ENCODE data around the gene ALDH16A1.

Gene ALDH16A1

DNA sequence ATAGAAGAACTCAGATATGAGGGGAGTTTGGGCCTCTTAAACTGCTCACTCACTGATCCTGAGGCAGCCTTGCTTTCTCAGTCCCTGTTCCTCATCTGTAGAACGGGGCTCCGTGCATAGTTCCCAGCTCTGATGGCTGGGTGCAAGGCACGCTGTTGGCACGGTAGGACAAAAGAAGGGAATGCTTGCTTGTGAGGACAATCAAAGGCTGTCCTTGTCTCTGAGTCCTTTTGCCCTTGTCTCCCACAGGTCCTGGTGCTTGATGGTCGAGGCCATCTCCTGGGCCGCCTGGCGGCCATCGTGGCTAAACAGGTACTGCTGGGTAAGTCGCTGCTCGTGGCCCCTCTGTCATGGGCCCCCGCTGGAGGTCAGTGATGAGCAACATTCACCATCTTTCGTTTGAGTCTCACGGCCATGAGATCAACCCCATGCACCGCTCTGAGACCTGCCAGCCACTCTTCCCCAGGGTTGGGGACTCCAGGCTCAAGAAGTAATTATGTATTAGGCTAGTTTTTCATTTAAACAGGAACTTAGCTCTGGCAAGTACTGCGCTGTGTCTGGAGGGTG lies 36.7 kb downstream of the ALDH16A1 start:
- TF ChIP-seq GABPA (IDR thresholded peaks at IDR 0.05; ENCODE audit: low read depth) = no peak
- TF ChIP-seq SPI1 (IDR thresholded peaks at IDR 0.05; ENCODE audit: borderline replicate concordance, low read depth) = no peak
- peak; percentile 73 for TF ChIP-seq POLR2AphosphoS5 (IDR thresholded peaks at IDR 0.05; ENCODE audit: low read depth)
- TF ChIP-seq, protein P1, sequence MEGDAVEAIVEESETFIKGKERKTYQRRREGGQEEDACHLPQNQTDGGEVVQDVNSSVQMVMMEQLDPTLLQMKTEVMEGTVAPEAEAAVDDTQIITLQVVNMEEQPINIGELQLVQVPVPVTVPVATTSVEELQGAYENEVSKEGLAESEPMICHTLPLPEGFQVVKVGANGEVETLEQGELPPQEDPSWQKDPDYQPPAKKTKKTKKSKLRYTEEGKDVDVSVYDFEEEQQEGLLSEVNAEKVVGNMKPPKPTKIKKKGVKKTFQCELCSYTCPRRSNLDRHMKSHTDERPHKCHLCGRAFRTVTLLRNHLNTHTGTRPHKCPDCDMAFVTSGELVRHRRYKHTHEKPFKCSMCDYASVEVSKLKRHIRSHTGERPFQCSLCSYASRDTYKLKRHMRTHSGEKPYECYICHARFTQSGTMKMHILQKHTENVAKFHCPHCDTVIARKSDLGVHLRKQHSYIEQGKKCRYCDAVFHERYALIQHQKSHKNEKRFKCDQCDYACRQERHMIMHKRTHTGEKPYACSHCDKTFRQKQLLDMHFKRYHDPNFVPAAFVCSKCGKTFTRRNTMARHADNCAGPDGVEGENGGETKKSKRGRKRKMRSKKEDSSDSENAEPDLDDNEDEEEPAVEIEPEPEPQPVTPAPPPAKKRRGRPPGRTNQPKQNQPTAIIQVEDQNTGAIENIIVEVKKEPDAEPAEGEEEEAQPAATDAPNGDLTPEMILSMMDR (IDR thresholded peaks at IDR 0.05; ENCODE audit: insufficient read depth, low read length) = peak; percentile 60
- TF ChIP-seq, protein P2, sequence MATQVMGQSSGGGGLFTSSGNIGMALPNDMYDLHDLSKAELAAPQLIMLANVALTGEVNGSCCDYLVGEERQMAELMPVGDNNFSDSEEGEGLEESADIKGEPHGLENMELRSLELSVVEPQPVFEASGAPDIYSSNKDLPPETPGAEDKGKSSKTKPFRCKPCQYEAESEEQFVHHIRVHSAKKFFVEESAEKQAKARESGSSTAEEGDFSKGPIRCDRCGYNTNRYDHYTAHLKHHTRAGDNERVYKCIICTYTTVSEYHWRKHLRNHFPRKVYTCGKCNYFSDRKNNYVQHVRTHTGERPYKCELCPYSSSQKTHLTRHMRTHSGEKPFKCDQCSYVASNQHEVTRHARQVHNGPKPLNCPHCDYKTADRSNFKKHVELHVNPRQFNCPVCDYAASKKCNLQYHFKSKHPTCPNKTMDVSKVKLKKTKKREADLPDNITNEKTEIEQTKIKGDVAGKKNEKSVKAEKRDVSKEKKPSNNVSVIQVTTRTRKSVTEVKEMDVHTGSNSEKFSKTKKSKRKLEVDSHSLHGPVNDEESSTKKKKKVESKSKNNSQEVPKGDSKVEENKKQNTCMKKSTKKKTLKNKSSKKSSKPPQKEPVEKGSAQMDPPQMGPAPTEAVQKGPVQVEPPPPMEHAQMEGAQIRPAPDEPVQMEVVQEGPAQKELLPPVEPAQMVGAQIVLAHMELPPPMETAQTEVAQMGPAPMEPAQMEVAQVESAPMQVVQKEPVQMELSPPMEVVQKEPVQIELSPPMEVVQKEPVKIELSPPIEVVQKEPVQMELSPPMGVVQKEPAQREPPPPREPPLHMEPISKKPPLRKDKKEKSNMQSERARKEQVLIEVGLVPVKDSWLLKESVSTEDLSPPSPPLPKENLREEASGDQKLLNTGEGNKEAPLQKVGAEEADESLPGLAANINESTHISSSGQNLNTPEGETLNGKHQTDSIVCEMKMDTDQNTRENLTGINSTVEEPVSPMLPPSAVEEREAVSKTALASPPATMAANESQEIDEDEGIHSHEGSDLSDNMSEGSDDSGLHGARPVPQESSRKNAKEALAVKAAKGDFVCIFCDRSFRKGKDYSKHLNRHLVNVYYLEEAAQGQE (IDR thresholded peaks at IDR 0.05; ENCODE audit: insufficient replicate concordance, low read depth) = no peak
- peak in 1 of 2 experiments; percentile 67 for DNase-seq (ENCODE audit: low read depth in 1 of 2, low spot score in 1 of 2)
- Histone ChIP-seq H3K27me3 (ENCODE audit: insufficient read depth, poor library complexity, severe bottlenecking) (no peaks in the 10 kb centered on the region), H3K4me3 (replicated peaks; ENCODE audit: insufficient read depth, low read length) (peak overlapping the region; percentile 67), H3K27ac (replicated peaks) (peak overlapping the region; percentile 98)

DNA sequence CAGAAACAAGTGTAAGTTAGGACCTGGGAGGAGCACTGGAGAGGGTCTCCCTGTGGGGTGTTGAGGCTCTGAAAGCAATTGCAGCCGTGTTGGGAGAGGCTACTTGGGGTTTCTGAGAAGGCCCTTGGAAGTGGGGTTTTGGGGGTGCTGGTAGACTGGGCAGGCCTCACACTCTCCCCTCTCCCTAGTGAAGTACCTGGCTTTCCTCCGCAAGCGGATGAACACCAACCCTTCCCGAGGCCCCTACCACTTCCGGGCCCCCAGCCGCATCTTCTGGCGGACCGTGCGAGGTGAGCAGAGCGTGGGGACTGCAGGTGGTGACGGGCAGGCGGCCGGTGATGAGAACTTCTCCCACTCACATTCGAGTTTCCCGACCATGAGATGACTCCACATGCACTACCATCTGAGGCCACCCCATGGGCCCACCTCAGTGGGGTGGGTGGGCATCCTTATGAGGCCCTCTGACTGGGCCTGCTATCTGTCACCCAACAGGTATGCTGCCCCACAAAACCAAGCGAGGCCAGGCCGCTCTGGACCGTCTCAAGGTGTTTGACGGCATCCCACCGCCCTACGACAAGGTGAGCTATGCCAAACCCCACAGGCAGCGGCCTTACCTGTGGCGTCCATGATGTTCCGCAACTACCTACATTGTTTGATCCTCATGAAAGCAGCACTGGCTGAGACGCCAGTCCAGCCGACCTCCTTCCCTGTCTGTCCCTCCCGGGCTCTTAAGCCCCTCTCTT lies 37.4 kb downstream of the ALDH16A1 start:
- Histone ChIP-seq H3K27me3 (ENCODE audit: insufficient read depth, poor library complexity, severe bottlenecking) (no peaks in the 10 kb centered on the region), H3K4me3 (replicated peaks; ENCODE audit: insufficient read depth, low read length) (peak overlapping the region; percentile 67), H3K27ac (replicated peaks) (peak overlapping the region; percentile 98)
- DNase-seq (ENCODE audit: low read depth in 1 of 2, low spot score in 1 of 2) = no peak
- peak; percentile 50 for TF ChIP-seq POLR2AphosphoS5 (IDR thresholded peaks at IDR 0.05; ENCODE audit: low read depth)
- TF ChIP-seq, protein P1 (IDR thresholded peaks at IDR 0.05; ENCODE audit: insufficient read depth, low read length) = no peak

DNA sequence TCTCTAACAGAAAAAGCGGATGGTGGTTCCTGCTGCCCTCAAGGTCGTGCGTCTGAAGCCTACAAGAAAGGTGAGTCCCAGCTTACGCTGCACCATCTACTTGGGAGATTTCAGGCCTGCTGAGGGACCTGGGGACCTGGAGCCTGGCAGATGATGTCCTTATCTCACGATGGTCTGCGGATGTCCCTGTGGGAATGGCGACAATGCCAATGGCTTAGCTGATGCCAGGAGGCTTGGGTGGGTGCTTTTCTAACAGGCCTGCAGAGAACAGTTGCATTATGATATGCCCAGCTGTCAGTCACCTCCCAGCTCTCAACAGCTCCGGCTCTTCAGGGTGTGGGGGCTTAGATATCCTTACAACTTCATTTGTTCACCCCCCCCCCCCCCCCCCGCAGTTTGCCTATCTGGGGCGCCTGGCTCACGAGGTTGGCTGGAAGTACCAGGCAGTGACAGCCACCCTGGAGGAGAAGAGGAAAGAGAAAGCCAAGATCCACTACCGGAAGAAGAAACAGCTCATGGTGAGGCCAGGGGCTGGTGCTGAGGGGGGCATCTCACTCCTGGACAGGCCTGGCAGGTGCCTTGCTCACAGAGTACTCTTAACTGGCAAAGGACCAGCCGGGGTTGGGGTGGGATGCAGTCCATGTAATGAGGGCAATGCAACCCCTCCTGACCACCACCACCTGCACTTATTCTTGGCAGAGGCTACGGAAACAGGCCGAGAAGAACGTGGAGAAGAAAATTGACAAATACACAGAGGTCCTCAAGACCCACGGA lies 38.2 kb downstream of the ALDH16A1 start:
- H3K4me3 ChIP-seq (replicated peaks; ENCODE audit: insufficient read depth, low read length) = no peak overlapping the region
- no peak for TF ChIP-seq SPI1 (IDR thresholded peaks at IDR 0.05; ENCODE audit: borderline replicate concordance, low read depth)
- no peak; the same call in none of the 2 replicates for TF ChIP-seq POLR2AphosphoS5 (IDR thresholded peaks at IDR 0.05; ENCODE audit: low read depth)
- TF ChIP-seq, protein P1 (IDR thresholded peaks at IDR 0.05; ENCODE audit: insufficient read depth, low read length) = no peak
- TF ChIP-seq, protein P2 (IDR thresholded peaks at IDR 0.05; ENCODE audit: insufficient replicate concordance, low read depth) = no peak
- TF ChIP-seq GABPA (IDR thresholded peaks at IDR 0.05; ENCODE audit: low read depth) = no peak
- peak overlapping the region; percentile 98; the same call in 1 of the 2 replicates for H3K27ac ChIP-seq (replicated peaks)
- DNase-seq (ENCODE audit: low read depth in 1 of 2, low spot score in 1 of 2) = no peak
- H3K27me3 ChIP-seq (ENCODE audit: insufficient read depth, poor library complexity, severe bottlenecking) = no peaks in the 10 kb centered on the region

Measured in HL-60 (cell line).